Measurements from ENCODE around the gene BMPR1A. TPM values are rescaled to one million over a fixed set of nuclear protein-coding genes. Genes with fewer than 3 reads are reported as not detected.

BMPR1A gene
- total and polyA plus RNA-seq, 4 donors = 2.2 to 16.0 (median 8.9) TPM

GRCh38 chr10:86950349-86950748 lies 193.9 kb downstream of the BMPR1A start:
- Histone ChIP-seq H3K4me3 (ENCODE audit: low read depth in 1 of 3, low read length in 3 of 3) (no peak overlapping the region), H3K36me3 (ENCODE audit: control insufficient read depth in 4 of 4, insufficient read depth in 3 of 4, low read depth in 1 of 4, low read length in 3 of 4) (no peaks in the 10 kb centered on the region), H3K9ac (ENCODE audit: low read depth in 1 of 2, low read length in 2 of 2) (no peak overlapping the region), H3K4me1 (ENCODE audit: control insufficient read depth in 4 of 4, insufficient read depth in 4 of 4, low read length in 3 of 4) (peaks cover 2 to 19% (median 10%) of the 10 kb centered on the region in 4 donors), H3K27me3 (ENCODE audit: control insufficient read depth in 4 of 4, insufficient read depth in 4 of 4, low read length in 3 of 4) (no peaks in the 10 kb centered on the region), H3K9me3 (ENCODE audit: control insufficient read depth in 4 of 4, low read length in 3 of 4) (no peaks in the 10 kb centered on the region), H3K27ac (ENCODE audit: low read depth in 1 of 2, low read length in 2 of 2) (no peak overlapping the region)
- 69% methylated on average over 1 of the region's 1 CpG for WGBS
- TF ChIP-seq MAX (IDR thresholded peaks at IDR 0.05) (no peak), RXRA (IDR thresholded peaks at IDR 0.05) (no peak), REST (IDR thresholded peaks at IDR 0.05) (no peak), TAF1 (conservative IDR thresholded peaks at IDR 0.05) (no peak), HNF4G (IDR thresholded peaks at IDR 0.05) (no peak), RAD21 (IDR thresholded peaks at IDR 0.05) (no peak), NR2F2 (IDR thresholded peaks at IDR 0.05) (no peak), FOXA2 (IDR thresholded peaks at IDR 0.05) (no peak), YY1 (IDR thresholded peaks at IDR 0.05) (no peak)
- TF ChIP-seq, protein P1, sequence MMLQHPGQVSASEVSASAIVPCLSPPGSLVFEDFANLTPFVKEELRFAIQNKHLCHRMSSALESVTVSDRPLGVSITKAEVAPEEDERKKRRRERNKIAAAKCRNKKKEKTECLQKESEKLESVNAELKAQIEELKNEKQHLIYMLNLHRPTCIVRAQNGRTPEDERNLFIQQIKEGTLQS (IDR thresholded peaks at IDR 0.05) = no peak
- no peak for DNase-seq (ENCODE audit: low spot score)

- no peaks in the 10 kb centered on the region for H3K27me3 ChIP-seq (ENCODE audit: control insufficient read depth in 4 of 4, insufficient read depth in 4 of 4, low read length in 3 of 4)
- no peak for TF ChIP-seq GABPA (IDR thresholded peaks at IDR 0.05 in 1 of 2, conservative IDR thresholded peaks at IDR 0.05 in 1 of 2)
- TF ChIP-seq, protein P1 (IDR thresholded peaks at IDR 0.05) = no peak
- TF ChIP-seq HNF4A (conservative IDR thresholded peaks at IDR 0.05) = no peak
- TF ChIP-seq RAD21 (IDR thresholded peaks at IDR 0.05) = no peak
- TF ChIP-seq TAF1 (conservative IDR thresholded peaks at IDR 0.05) = no peak
- no peak for TF ChIP-seq FOXA2 (IDR thresholded peaks at IDR 0.05)
- no peak for TF ChIP-seq JUND (IDR thresholded peaks at IDR 0.05)
- TF ChIP-seq, protein P2, sequence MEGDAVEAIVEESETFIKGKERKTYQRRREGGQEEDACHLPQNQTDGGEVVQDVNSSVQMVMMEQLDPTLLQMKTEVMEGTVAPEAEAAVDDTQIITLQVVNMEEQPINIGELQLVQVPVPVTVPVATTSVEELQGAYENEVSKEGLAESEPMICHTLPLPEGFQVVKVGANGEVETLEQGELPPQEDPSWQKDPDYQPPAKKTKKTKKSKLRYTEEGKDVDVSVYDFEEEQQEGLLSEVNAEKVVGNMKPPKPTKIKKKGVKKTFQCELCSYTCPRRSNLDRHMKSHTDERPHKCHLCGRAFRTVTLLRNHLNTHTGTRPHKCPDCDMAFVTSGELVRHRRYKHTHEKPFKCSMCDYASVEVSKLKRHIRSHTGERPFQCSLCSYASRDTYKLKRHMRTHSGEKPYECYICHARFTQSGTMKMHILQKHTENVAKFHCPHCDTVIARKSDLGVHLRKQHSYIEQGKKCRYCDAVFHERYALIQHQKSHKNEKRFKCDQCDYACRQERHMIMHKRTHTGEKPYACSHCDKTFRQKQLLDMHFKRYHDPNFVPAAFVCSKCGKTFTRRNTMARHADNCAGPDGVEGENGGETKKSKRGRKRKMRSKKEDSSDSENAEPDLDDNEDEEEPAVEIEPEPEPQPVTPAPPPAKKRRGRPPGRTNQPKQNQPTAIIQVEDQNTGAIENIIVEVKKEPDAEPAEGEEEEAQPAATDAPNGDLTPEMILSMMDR (IDR thresholded peaks at IDR 0.05; ENCODE audit: low read depth, low read length, missing input control) = no peak
- TF ChIP-seq, protein P3, sequence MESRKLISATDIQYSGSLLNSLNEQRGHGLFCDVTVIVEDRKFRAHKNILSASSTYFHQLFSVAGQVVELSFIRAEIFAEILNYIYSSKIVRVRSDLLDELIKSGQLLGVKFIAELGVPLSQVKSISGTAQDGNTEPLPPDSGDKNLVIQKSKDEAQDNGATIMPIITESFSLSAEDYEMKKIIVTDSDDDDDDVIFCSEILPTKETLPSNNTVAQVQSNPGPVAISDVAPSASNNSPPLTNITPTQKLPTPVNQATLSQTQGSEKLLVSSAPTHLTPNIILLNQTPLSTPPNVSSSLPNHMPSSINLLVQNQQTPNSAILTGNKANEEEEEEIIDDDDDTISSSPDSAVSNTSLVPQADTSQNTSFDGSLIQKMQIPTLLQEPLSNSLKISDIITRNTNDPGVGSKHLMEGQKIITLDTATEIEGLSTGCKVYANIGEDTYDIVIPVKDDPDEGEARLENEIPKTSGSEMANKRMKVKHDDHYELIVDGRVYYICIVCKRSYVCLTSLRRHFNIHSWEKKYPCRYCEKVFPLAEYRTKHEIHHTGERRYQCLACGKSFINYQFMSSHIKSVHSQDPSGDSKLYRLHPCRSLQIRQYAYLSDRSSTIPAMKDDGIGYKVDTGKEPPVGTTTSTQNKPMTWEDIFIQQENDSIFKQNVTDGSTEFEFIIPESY (IDR thresholded peaks at IDR 0.05) = no peak
- TF ChIP-seq SP1 (IDR thresholded peaks at IDR 0.05) = no peak
- no peaks in the 10 kb centered on the region for H3K36me3 ChIP-seq (ENCODE audit: control insufficient read depth in 4 of 4, insufficient read depth in 3 of 4, low read depth in 1 of 4, low read length in 3 of 4)
- H3K4me3 ChIP-seq (ENCODE audit: low read depth in 1 of 3, low read length in 3 of 3) = no peak overlapping the region
- H3K9ac ChIP-seq (ENCODE audit: low read depth in 1 of 2, low read length in 2 of 2) = no peak overlapping the region
- peaks cover 2 to 15% (median 10%) of the 10 kb centered on the region in 4 donors for H3K4me1 ChIP-seq (ENCODE audit: control insufficient read depth in 4 of 4, insufficient read depth in 4 of 4, low read length in 3 of 4)
- no peak overlapping the region for H3K27ac ChIP-seq (ENCODE audit: low read depth in 1 of 2, low read length in 2 of 2)
- H3K9me3 ChIP-seq (ENCODE audit: control insufficient read depth in 4 of 4, low read length in 3 of 4) = no peaks in the 10 kb centered on the region
- no peak for DNase-seq (ENCODE audit: low spot score)
Measured at GRCh38 chr10:86951184-86951761, 194.9 kb downstream of the BMPR1A start.
